Ascending aorta (tissue), 2 donors: ENCODE data around the gene GH1. TPM values are rescaled to one million over a fixed set of nuclear protein-coding genes. Genes with fewer than 3 reads are reported as not detected.
A peak's percentile ranks its signal among the peaks of the same experiment; 100 is the strongest.
"Not testable (repeated sequence)": the region's sequence is repeated elsewhere in the genome, so short reads cannot be mapped to it uniquely, and the experiment has no call there.

Experiments used
- DNase-seq, 2 donors: peaks; one replicate each; pipeline ENCODE4 v3.0.0-alpha.2; 2019; ENCODE audit warnings: low spot score in 2 of 2
- H3K27ac ChIP-seq, 2 donors: fragments of 200-600 bp; sonication (generic); one replicate each; pipeline ENCODE4 v1.5.1; 2016 to 2017; ENCODE audit warnings: mild to moderate bottlenecking in 1 of 2
- H3K27me3 ChIP-seq: fragments of 200-600 bp; sonication (generic); one replicate; pipeline ENCODE4 v1.5.1; 2017
- H3K36me3 ChIP-seq, 2 donors: fragments of 200-600 bp; sonication (generic); one replicate each; pipeline ENCODE4 v1.5.1; 2016
- H3K4me1 ChIP-seq, 2 donors: fragments of 200-600 bp; sonication (generic); one replicate each; pipeline ENCODE4 v1.5.1; 2016 to 2017; ENCODE audit warnings: mild to moderate bottlenecking in 1 of 2
- H3K4me3 ChIP-seq, 2 donors: fragments of 200-600 bp; sonication (generic); one replicate each; pipeline ENCODE4 v1.5.1; 2016 to 2017; ENCODE audit warnings: mild to moderate bottlenecking in 1 of 2
- H3K9me3 ChIP-seq, 2 donors: fragments of 200-600 bp; sonication (generic); one replicate each; pipeline ENCODE4 v1.5.1; 2016
- CTCF ChIP-seq, 3 experiments: fragments of 200-600 bp in 2 of 3; fragments of 450-650 bp in 1 of 3; sonication (generic) in 2 of 3; IDR thresholded peaks; one replicate each; pipeline ENCODE4 v1.5.1; 2016 to 2019; ENCODE audit warnings: antibody characterized with exemption in 3 of 3, mild to moderate bottlenecking in 1 of 3, moderate library complexity in 1 of 3
- intact Hi-C: fragments of 100-400 bp; cut with DNase I; formaldehyde crosslinking; loops from one replicate; pipeline ENCODE4 v1.15.1; 2023
- total RNA-seq: library from RNA; depleted of rRNA; stranded (reverse); fragments of >200 nt; gene quantifications from one replicate; pipeline ENCODE4 v1.1.0, GENCODE V29; 2016

Gene GH1
- total RNA-seq, 1 donor from 2014 or later, result not detected

GRCh38 chr17:63911041-63911635, 7.5 kb downstream of the GH1 start, which contains the start of gene CSHL1:
TSS of gene CSHL1 (minus strand) at chr17:63911258. CDS start at chr17:63911196, 62 bp downstream.
- no peak for TF ChIP-seq CTCF (IDR thresholded peaks at IDR 0.05)
- Histone ChIP-seq H3K27ac (no peak within 1 kb of the TSS), H3K4me3 (no peak within 1 kb of the TSS), H3K27me3 (no peaks in the 10 kb centered on the region), H3K9me3 (no peaks in the 10 kb centered on the region), H3K36me3 (no peaks in the 10 kb centered on the region), H3K4me1 (no peaks in the 10 kb centered on the region)
- intact Hi-C loops, result no loop called here
- peak in 1 of 2 donors; percentile 61 for DNase-seq

- no peaks in the 10 kb centered on the region for H3K9me3 ChIP-seq
- H3K27me3 ChIP-seq, result no peaks in the 10 kb centered on the region
- no peak overlapping the region for H3K27ac ChIP-seq
- no peaks in the 10 kb centered on the region for H3K4me1 ChIP-seq
- H3K4me3 ChIP-seq, result no peak overlapping the region
- no peaks in the 10 kb centered on the region for H3K36me3 ChIP-seq
- TF ChIP-seq CTCF (IDR thresholded peaks at IDR 0.05), result no peak
- peak in 1 of 2 donors; percentile 50 for DNase-seq
- intact Hi-C loops, result no loop called here
Measured at GRCh38 chr17:63910096-63910495, 8.5 kb downstream of the GH1 start.

GRCh38 chr17:63909586-63909985, 9.1 kb downstream of the GH1 start:
- H3K27me3 ChIP-seq, H3K4me1 ChIP-seq, H3K4me3 ChIP-seq, intact Hi-C loops, H3K9me3 ChIP-seq, H3K27ac ChIP-seq, H3K36me3 ChIP-seq: not testable (repeated sequence)
- peak in 1 of 2 donors; percentile 18 for DNase-seq

- H3K4me1 ChIP-seq, H3K9me3 ChIP-seq, H3K27me3 ChIP-seq, intact Hi-C loops, H3K27ac ChIP-seq, H3K36me3 ChIP-seq, H3K4me3 ChIP-seq: not testable (repeated sequence)
- peak in 1 of 2 donors; percentile 33 for DNase-seq
Measured at GRCh38 chr17:63907161-63907778, 11.4 kb downstream of the GH1 start.

GRCh38 chr17:63904796-63905195, 13.8 kb downstream of the GH1 start:
- H3K4me3 ChIP-seq, H3K27ac ChIP-seq, intact Hi-C loops, H3K36me3 ChIP-seq, H3K9me3 ChIP-seq, H3K4me1 ChIP-seq, H3K27me3 ChIP-seq: not testable (repeated sequence)
- DNase-seq, result peak in 1 of 2 donors; percentile 28

GRCh38 chr17:63903787-63904201, 14.8 kb downstream of the GH1 start:
- not testable (repeated sequence) for DNase-seq, H3K4me1 ChIP-seq

GRCh38 chr17:63901971-63902370, 16.7 kb downstream of the GH1 start:
- H3K27me3 ChIP-seq, H3K9me3 ChIP-seq, DNase-seq, H3K36me3 ChIP-seq, H3K4me3 ChIP-seq, H3K27ac ChIP-seq, intact Hi-C loops, H3K4me1 ChIP-seq: not testable (repeated sequence)

More at GRCh38 chr17:63903787-63904201, 14.8 kb downstream of the GH1 start:
- TF ChIP-seq CTCF (IDR thresholded peaks at IDR 0.05), result peak in 2 of 3 experiments; percentile 32 to 33
- intact Hi-C loops, H3K27ac ChIP-seq, H3K4me3 ChIP-seq, H3K36me3 ChIP-seq, H3K27me3 ChIP-seq, H3K9me3 ChIP-seq: not testable (repeated sequence)

GRCh38 chr17:63898899-63899798, 19.5 kb downstream of the GH1 start:
- H3K27me3 ChIP-seq, H3K9me3 ChIP-seq, H3K4me1 ChIP-seq, H3K4me3 ChIP-seq, H3K36me3 ChIP-seq, DNase-seq, intact Hi-C loops, H3K27ac ChIP-seq: not testable (repeated sequence)

- H3K9me3 ChIP-seq, H3K36me3 ChIP-seq, DNase-seq, intact Hi-C loops, H3K4me1 ChIP-seq, H3K4me3 ChIP-seq, H3K27ac ChIP-seq, H3K27me3 ChIP-seq: not testable (repeated sequence)
Measured at GRCh38 chr17:63896524-63897354, 21.9 kb downstream of the GH1 start, which contains the start of gene CSH1. TSS of gene CSH1 (minus strand) at chr17:63896574. CDS start at chr17:63896511, 63 bp downstream.

GRCh38 chr17:63894821-63895220, 23.8 kb downstream of the GH1 start:
- H3K9me3 ChIP-seq, H3K4me3 ChIP-seq, H3K36me3 ChIP-seq, H3K27ac ChIP-seq, intact Hi-C loops, H3K27me3 ChIP-seq, H3K4me1 ChIP-seq: not testable (repeated sequence)
- peak in 1 of 2 donors; percentile 24 for DNase-seq
